Vagina (tissue), 2 donors: ENCODE measurements around the gene PPP2R5C.

Source experiments
- POLR2A ChIP-seq, 2 donors: fragments of 450-650 bp; IDR thresholded peaks; one replicate each; pipeline ENCODE4 v1.6.1; 2017; ENCODE audit warnings: antibody characterized with exemption in 2 of 2, mild to moderate bottlenecking in 2 of 2, moderate library complexity in 2 of 2
- TF ChIP-seq, protein P1 (sequence below), 3 experiments: fragments of 450-650 bp in 2 of 3; fragments of 200-600 bp in 1 of 3; sonication (generic) in 1 of 3; IDR thresholded peaks; one replicate each; pipeline ENCODE4 v1.5.1; 2017 to 2019; ENCODE audit warnings: antibody characterized with exemption in 3 of 3, mild to moderate bottlenecking in 2 of 3, moderate library complexity in 2 of 3

- TF ChIP-seq, protein P1, sequence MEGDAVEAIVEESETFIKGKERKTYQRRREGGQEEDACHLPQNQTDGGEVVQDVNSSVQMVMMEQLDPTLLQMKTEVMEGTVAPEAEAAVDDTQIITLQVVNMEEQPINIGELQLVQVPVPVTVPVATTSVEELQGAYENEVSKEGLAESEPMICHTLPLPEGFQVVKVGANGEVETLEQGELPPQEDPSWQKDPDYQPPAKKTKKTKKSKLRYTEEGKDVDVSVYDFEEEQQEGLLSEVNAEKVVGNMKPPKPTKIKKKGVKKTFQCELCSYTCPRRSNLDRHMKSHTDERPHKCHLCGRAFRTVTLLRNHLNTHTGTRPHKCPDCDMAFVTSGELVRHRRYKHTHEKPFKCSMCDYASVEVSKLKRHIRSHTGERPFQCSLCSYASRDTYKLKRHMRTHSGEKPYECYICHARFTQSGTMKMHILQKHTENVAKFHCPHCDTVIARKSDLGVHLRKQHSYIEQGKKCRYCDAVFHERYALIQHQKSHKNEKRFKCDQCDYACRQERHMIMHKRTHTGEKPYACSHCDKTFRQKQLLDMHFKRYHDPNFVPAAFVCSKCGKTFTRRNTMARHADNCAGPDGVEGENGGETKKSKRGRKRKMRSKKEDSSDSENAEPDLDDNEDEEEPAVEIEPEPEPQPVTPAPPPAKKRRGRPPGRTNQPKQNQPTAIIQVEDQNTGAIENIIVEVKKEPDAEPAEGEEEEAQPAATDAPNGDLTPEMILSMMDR (IDR thresholded peaks at IDR 0.05) = no peak
- no peak for TF ChIP-seq POLR2A (IDR thresholded peaks at IDR 0.05)
Observed at GRCh38 chr14:101918065-101918989, 156.8 kb downstream of the PPP2R5C start.
